Prostate gland (tissue), 2 donors: Measurements from ENCODE around the gene OR51I2. TPM values are rescaled to one million over a fixed set of nuclear protein-coding genes. Genes with fewer than 3 reads are reported as not detected.

Experiments
- DNase-seq: peaks from one replicate; pipeline ENCODE4 v3.0.0-alpha.2; 2019; ENCODE audit warnings: low spot score
- H3K27ac ChIP-seq, 2 donors: fragments of 200-600 bp; sonication (generic); 2 replicates each; pipeline ENCODE4 v1.5.1; 2017 to 2019
- H3K27me3 ChIP-seq: fragments of 200-600 bp; sonication (generic); replicated peaks from 2 replicates; pipeline ENCODE4 v1.5.1; 2019; ENCODE audit not compliant: insufficient read depth
- H3K36me3 ChIP-seq, 2 donors: fragments of 200-600 bp; sonication (generic); 1 replicate in 1 of 2; 2 replicates in 1 of 2; pipeline versions ENCODE4 v1.5.1 to v1.8.1; 2017 to 2019
- H3K4me1 ChIP-seq: fragments of 200-600 bp; sonication (generic); replicated peaks from 2 replicates; pipeline ENCODE4 v1.5.1; 2019
- H3K4me3 ChIP-seq, 2 donors: fragments of 200-600 bp; sonication (generic); 2 replicates each; pipeline ENCODE4 v1.5.1; 2017 to 2019
- H3K9me3 ChIP-seq: fragments of 200-600 bp; sonication (generic); 2 replicates; pipeline ENCODE4 v1.5.1; 2017
- CTCF ChIP-seq, 4 experiments: fragments of 200-600 bp in 2 of 4; fragments of 450-650 bp in 2 of 4; sonication (generic) in 2 of 4; IDR thresholded peaks; 1 replicate in 3 of 4; 2 replicates in 1 of 4; pipeline ENCODE4 v1.5.1; 2016 to 2019; ENCODE audit warnings: antibody characterized with exemption in 4 of 4, mild to moderate bottlenecking in 2 of 4, moderate library complexity in 2 of 4
- POLR2A ChIP-seq: fragments of 450-650 bp; IDR thresholded peaks from one replicate; pipeline ENCODE4 v1.6.1; 2016; ENCODE audit warnings: antibody characterized with exemption, mild to moderate bottlenecking
- POLR2AphosphoS5 ChIP-seq: sonication (generic); formaldehyde crosslinking; IDR thresholded peaks from one replicate; pipeline ENCODE4 v1.6.1; 2017; ENCODE audit warnings: antibody characterized with exemption
- WGBS: methylation state at CpG from one replicate; pipeline ENCODE4 v1.1.5; 2018; 5-methylcytosine and 5-hydroxymethylcytosine counted together
- intact Hi-C: fragments of 100-400 bp; cut with DNase I; formaldehyde crosslinking; loops from one replicate; pipeline ENCODE4 v1.14.2; 2022
- total RNA-seq, 2 donors: library from RNA; depleted of rRNA; stranded (reverse); fragments of >200 nt; gene quantifications; one replicate each; pipeline ENCODE4 v1.1.0, GENCODE V29; 2016

OR51I2 gene
- total RNA-seq, 2 donors from 2014 or later, result not detected

GRCh38 chr11:5505363-5506048 lies 56.4 kb downstream of the OR51I2 start:
- 91% methylated on average over 9 of the region's 9 CpGs for WGBS
- H3K4me1 ChIP-seq, result no peaks in the 10 kb centered on the region
- DNase-seq, result no peak
- no peaks in the 10 kb centered on the region for H3K27me3 ChIP-seq
- no peak overlapping the region for H3K4me3 ChIP-seq
- TF ChIP-seq POLR2AphosphoS5, result no peak
- no peak for TF ChIP-seq CTCF (IDR thresholded peaks at IDR 0.05)
- TF ChIP-seq POLR2A, result no peak
- no peaks in the 10 kb centered on the region for H3K9me3 ChIP-seq
- H3K36me3 ChIP-seq, result no peaks in the 10 kb centered on the region
- intact Hi-C loops, result no loop called here
- no peak overlapping the region for H3K27ac ChIP-seq

Other genes starting within 250 kb of the OR51I2 start
- gene OR51V1, start 248.6 kb upstream of the OR51I2 start, total RNA-seq, result not detected
- 10 to 100 TPM in 1 of 2 donors, 1 to 10 TPM in 1; 9.5 to 15.7 TPM for gene HBB, start 222.3 kb upstream of the OR51I2 start, total RNA-seq
- not detected for gene HBD, start 214.8 kb upstream of the OR51I2 start, total RNA-seq
- gene HBG1, start 199.5 kb upstream of the OR51I2 start, total RNA-seq, result not detected
- gene HBG2, start 194.5 kb upstream of the OR51I2 start, total RNA-seq, result not detected
- not detected for gene HBE1, start 179.4 kb upstream of the OR51I2 start, total RNA-seq
- not detected for gene OR51B4, start 147.4 kb upstream of the OR51I2 start, total RNA-seq
- gene OR51B2, start 125.0 kb upstream of the OR51I2 start, total RNA-seq, result not detected
- gene OR51B5, start 105.8 kb upstream of the OR51I2 start, total RNA-seq, result 1 to 10 TPM in 1 of 2 donors, under 1 TPM in 1; 0.23 to 2.5 TPM
- gene OR51B6, start 97.8 kb upstream of the OR51I2 start, total RNA-seq, result not detected
- under 1 TPM in 1 of 2 donors, not detected in 1; 0.91 TPM for gene OR51M1, start 65.5 kb upstream of the OR51I2 start, total RNA-seq
- not detected for gene OR51Q1, start 27.2 kb upstream of the OR51I2 start, total RNA-seq
- 1 to 10 TPM in 1 of 2 donors, not detected in 1; 1.1 TPM for gene OR51I1, start 7.8 kb upstream of the OR51I2 start, total RNA-seq
- gene OR52D1, start 39.4 kb downstream of the OR51I2 start, total RNA-seq, result not detected
- gene UBQLN3, start 60.6 kb downstream of the OR51I2 start, total RNA-seq, result 10 to 100 TPM in 1 of 2 donors, 1 to 10 TPM in 1; 2.8 to 13.5 TPM
- 1 to 10 TPM in 1 of 2 donors, under 1 TPM in 1; 0.68 to 1.6 TPM for gene UBQLNL, start 67.4 kb downstream of the OR51I2 start, total RNA-seq
- gene OR52H1, start 99.2 kb downstream of the OR51I2 start, total RNA-seq, result under 1 TPM in 1 of 2 donors, not detected in 1; 0.57 TPM
- not detected for gene OR52B6, start 131.6 kb downstream of the OR51I2 start, total RNA-seq
- gene TRIM6, start 147.3 kb downstream of the OR51I2 start, total RNA-seq, result 1 to 10 TPM; 4.8 to 6.3 TPM
- gene TRIM34, start 175.7 kb downstream of the OR51I2 start, total RNA-seq, result 10 to 100 TPM; 10.3 to 15.5 TPM
- gene TRIM5, start 235.8 kb downstream of the OR51I2 start, total RNA-seq, result 10 to 100 TPM; 17.4 to 36.9 TPM
- gene TRIM22, start 240.5 kb downstream of the OR51I2 start, total RNA-seq, result 10 to 100 TPM; 32.8 to 47.4 TPM